ENCODE measurements around the gene MSH4.

DNA sequence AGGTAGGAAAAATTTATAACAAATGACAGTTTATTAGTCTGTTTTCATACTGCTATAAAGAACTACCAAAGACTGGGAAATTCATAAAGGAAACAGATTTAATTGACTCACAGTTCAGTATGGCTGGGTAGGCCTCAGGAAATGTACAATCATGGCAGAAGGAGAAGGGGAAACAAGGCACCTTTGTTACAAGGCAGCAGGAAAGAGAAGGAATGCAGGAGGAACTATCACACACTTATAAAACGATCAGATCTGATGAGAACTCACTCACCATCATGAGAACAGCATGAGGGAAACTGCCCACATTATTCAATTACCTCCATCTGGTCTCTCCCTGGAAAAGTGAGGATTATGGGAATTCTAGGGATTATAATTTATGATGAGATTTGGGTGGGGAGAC lies 74.3 kb downstream of the MSH4 start:
- no peak for TF ChIP-seq CTCF (IDR thresholded peaks at IDR 0.05)
- TF ChIP-seq EZH2 (IDR thresholded peaks at IDR 0.05): no peak
